Measurements from ENCODE around the gene GHRH.

Gene GHRH

DNA sequence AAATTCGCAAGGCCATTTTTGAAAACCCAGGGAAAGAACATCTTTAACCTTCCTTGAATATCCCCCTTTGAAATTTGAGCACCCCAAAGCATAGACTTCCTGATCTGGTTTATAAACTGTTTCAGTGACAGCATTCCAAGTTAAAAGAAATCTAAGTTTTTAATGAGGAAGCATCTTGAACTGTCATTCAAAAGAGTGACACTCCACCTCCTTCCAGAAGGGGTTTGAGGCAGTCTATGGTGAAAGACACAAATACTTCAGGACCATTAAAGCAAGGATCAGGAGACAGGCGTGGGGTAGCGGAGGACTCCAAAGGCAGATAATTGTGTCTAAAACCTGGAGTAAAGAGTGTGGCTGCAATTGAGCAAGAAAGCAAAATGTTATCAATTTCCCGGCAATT lies 691 bp downstream of the GHRH start:
- no peak for DNase-seq (ENCODE audit: low spot score)

DNA sequence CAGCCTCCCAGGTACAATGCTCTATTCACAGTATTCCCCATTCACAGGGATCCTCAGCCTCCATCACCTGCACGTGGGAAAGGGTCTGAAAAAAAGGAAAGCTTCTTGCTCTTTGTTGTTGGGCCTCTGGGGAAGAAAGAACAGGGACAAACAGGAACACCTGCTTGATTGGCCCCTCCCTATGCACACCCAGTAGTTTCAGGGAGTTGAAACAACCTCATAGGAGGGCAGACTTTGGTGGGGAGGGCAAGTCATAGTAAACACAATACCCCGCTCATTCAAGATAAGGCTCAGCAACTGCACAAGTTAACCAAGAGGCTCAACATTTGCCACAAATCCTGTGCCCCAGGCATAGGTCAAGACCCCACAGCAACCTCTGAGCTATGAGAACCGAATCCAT lies 1.7 kb downstream of the GHRH start:
- no peak for DNase-seq (ENCODE audit: low spot score)

DNA sequence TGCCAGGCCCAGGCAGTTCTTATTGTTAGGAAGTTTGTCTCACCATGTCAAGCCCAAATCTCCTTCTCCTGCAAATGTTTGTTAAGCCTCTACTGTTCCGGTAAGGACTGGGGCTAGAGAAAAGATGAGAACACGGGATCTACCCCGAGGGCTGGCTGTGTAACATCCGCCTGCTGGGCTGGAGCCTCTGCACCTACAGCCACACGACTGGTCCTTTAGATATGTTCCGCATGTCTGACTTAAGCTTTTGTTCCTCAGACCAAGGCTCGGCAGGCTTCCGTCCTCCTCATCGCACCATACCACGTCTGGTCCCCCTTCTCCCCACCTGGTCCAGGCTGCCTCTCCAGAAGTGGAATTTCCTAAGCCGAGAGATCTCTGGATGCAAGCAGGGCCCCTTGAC lies 2.6 kb downstream of the GHRH start:
- DNase-seq (ENCODE audit: low spot score) = no peak

DNA sequence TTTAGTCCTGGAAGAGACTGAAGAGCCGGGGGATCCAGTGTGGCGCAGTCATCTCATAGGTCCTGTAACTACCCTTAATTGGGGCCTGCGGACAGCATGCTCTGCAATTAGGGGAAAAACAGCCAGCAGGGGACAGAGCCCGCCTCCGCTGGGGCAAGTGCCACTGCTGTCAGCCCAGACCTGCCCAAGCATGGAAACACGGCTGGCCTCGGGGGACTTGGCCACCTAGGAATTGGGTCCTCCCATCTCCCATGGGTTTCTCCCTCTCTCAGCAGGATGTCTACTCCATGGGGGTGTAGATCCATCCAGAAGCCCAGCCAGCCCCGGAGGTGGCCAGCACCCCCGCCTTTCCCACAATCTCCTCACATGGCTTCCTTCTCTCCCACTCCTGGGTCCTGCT lies 3.6 kb downstream of the GHRH start:
- no peak for DNase-seq (ENCODE audit: low spot score)

DNA sequence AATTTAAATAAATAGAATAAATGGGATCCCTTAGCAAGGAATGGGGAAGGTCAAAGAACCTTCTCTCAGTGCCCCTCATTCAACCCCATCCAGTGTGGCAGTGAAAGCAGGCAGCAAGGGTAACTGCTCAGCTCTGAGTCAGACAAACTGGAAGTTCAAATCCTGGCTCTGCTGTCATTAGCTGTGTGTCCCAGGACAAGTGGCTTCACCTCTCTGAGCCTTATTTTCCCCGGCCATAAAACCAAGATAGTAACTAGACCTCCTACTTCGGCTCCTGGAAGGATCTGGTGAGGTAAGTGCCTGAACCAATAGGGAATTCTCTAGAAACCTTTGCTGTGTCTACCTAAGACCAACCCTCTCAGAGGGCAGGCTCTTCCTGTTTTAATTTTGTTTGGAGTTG lies 4.1 kb downstream of the GHRH start:
- DNase-seq (ENCODE audit: low spot score) = no peak

DNA sequence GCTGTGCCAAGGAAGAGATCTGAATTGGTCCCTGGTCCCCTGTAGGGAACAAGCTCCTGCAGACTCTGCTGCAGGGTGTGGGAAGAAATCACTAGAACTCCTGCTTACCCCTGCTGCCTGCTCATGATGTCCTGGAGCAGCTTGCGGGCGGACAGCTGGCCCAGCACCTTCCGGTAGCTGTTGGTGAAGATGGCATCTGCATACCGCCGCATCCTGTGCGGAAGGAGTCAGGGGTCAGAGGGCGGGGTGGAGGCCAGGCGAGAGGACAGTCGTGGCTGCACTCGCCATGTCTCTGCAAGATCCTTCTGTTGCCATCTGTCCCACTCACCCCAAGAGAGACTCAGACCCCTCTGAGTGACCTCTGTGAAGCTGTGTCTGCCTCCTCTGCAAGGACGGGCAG lies 5.3 kb downstream of the GHRH start:
- DNase-seq (ENCODE audit: low spot score) = no peak

DNA sequence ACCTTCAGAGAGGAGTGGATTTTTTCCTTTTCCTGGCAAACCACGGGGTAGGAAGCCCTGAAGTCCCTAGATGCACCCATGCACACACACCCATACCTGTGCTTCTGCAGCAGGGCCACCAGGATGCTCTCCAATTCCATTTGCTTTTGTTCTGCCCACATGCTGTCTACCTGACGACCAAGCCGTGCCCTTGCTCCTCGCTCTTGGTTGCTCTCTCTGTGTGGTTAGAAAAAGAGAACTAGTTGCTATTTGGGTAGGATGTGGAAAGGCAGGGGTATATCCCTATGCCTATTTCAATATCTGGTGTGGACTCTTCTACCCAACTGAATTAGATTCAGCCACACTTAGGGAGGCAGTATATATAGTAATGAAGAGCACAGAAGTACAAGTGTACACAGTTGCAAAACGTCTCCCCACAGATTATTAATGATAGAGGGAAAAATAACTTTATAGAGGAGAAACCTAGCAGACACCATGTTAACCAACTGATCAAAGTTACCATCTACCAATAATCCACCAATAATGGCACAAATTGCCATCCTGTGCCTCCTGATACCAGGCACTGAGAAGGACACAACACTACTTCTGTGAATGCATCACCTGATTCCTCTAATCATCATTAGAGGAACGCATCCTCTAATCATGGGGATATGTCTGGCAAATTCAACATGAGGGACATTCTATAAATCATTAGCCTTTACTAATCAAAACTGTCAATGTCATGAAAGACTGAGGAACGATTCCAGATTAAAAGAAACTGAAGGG lies 7.3 kb downstream of the GHRH start:
- no peak for DNase-seq (ENCODE audit: low spot score)

DNA sequence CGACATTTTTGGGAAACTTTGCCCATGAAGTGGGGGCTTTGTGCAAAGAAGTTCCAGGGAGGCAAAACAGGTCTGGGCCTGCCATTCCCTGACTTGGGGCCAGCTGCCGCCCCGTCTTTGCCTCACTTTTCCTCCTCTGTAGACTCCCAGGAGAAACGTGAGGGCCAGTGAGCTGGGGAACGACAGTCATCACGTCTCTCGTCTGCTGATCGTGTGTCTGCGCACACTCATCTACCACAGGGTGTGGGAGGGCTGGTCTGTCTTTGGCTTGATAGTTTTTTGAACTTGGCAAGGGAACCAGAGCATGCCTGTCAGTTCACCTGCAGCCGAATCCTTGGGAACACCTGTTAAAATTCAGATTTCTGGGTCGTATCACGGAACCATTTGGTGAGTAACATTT lies 8.5 kb downstream of the GHRH start:
- DNase-seq (ENCODE audit: low spot score) = no peak

DNA sequence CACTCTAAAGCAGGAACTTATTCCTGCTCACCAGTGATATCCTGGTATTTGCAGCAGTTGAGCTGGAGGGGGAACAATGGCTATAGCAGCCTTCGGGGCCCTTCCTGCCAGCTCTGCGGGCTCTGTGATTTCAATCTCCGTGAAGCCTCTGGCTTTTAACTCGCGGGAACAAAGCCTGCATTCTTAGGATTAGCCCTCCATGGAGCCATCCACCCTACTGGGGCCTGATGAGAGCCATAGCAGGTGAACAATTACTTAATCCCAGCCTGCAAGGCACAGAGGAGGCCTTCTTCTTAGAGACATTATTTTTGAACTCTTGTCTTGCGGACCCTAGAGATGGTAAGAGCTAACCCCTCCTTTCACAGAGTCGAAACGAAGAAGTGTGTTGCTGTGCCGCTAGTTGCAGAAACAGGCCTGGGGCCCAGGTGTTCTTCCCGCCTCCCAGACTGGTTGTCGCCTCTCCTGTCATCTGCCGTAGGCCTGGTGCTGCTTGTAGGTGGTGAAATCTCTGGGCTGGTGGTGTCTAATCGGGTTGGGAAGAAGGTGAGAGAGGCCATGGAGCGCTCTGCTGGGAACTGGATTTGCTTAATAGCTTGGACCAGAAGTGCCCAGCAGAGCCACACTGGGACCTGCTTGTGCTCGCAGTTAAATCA lies 9.7 kb downstream of the GHRH start:
- no peak for DNase-seq (ENCODE audit: low spot score)

DNA sequence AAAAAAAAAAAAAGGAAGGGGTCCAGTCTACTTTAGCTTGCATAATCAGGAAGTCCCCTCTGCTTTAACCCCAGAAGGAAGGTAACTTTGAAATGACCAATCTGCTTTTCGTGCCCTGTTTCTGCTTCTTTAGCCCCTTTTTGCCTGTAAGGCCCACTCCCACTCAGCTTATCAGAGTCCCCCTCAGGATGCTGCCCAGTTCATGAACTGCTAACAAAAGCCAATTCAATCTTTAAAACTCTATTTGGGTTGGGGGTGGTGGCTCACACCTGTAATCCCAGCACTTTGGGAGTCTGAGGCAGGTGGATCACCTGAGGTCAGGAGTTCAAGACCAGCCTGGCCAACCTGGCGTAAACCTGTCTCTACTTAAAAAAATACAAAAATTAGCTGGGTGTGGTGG lies 12.3 kb downstream of the GHRH start:
- no peak for DNase-seq (ENCODE audit: low spot score)

DNA sequence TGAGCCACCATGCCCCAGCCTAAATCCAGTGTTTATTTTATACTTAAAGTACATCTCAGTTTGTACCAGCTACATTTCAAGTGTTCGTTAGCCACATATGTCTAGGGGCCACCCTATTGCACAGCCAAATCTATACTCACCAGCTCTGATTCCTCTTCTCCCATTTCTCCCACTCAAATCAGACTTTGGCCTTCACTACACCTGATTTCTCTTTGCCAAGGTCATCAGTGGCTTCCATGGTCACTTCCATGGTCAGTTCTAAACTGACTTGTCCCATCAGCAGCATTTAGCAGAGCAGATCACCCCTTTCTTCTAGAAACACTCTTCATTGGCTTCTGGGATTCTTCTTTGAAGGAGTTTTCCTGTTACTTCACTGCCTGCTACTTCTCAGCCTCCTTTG lies 14.1 kb downstream of the GHRH start:
- no peak for DNase-seq (ENCODE audit: low spot score)

DNA sequence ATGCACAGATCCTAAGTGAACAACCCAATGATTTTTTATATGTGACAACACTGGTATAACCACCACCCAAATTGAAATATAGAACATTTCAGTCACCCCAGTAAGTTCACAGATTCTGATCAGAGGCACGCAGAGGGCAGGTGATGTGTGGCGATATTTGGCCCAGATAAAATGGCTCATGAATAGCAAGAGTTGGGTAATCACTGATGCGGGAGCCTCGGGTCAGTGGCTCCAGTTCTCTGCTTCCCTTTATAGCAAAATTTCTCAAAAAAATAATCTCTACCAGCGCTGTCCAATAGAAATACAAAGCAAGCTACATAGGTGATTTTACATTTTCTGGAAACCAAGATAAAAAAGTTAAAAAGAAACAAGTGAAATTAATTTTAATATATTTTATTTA lies 14.9 kb downstream of the GHRH start:
- no peak for DNase-seq (ENCODE audit: low spot score)

DNA sequence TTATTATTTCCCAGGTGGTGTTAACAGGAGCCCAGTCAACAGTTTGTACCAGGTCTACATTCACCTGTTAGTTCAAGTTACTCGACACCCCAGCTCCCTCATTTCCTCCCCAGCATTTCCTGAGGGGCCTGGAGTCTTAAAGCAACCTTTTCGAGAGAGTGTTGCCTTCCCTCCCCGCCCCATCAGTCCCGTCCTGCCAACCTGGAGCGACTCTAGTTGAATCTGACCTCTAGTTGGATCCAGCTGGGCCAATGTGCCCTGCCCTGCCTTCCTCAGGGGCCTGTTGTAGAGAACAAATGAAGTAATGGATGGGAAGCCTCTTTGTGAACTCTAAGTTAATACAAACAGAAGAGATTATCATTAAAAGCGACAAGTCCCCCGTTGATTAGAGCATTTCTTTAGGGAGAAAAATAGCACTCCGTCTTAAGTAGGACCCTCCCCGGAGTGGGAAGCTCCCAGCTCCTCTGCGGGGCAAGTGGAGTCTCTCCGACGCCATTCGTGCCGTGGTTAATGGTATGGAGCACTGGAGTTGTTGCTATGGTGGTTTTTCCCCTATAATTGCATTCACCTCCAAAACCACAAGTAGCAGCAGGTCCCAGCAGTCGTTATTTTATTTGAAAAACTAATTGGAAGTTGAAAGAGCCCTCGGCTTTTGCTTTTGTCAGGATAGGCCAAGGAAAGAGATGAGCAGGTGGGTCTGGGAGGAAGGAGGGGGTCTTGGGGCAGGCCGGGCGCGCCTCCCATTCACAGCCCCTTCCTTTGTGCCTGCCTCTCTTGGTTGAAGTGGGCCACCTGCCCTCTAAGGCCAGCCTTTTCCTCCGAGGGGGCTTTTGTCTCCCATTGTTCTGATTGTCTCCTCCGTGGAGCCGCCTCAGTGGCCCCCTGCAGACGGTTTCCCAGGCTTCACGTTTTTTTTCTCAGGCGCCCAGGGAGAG lies 16.1 kb downstream of the GHRH start:
- no peak for DNase-seq (ENCODE audit: low spot score)

DNA sequence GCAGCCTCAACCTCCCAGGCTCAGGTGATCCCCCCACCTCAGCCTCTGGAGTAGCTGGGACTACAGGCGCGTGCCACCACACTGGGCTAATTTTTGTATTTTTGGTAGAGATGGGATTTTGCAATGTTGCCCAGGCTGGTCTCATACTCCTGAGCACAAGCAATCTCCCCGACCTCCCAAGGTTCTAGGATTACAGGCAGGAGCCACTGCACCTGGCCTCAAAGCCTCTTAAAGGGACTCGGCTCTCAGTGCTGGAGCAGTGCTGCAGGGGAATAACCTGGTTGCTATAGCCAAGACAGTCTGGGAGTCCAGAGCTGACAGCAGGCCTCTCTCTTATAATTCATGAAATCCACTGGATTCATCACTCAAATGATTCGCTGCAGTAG lies 17.0 kb downstream of the GHRH start:
- no peak for DNase-seq (ENCODE audit: low spot score)

DNA sequence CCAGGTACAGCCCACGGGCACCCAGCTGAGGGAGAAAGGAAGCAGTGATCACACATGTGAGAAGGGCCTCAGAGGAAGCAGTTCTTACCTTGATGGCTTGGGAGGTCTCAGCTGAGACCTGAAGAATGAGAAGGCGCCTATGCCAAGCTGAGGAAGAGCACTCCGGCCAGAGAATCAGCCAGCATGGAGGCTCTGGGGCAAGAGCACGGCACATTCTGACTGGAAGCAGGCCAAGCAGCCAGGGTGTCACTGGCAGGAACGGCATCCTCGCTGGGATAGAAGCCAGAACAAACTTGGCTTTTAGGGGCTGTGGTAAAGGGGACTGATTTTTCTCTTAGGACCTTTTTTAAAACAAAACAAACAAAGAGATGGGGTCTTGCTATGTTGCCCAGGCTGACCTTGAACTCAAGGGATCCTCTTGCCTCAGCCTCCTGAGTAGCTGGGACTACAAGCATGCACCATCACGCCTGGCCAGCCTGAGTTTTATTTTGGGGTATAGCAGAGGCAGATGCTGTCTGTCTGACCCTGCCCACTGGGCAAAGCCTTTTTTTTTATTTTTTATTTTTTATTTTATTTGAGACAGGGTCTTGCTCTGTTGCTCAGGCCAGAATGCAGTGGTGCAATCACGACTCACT lies 17.6 kb downstream of the GHRH start:
- no peak for DNase-seq (ENCODE audit: low spot score)

DNA sequence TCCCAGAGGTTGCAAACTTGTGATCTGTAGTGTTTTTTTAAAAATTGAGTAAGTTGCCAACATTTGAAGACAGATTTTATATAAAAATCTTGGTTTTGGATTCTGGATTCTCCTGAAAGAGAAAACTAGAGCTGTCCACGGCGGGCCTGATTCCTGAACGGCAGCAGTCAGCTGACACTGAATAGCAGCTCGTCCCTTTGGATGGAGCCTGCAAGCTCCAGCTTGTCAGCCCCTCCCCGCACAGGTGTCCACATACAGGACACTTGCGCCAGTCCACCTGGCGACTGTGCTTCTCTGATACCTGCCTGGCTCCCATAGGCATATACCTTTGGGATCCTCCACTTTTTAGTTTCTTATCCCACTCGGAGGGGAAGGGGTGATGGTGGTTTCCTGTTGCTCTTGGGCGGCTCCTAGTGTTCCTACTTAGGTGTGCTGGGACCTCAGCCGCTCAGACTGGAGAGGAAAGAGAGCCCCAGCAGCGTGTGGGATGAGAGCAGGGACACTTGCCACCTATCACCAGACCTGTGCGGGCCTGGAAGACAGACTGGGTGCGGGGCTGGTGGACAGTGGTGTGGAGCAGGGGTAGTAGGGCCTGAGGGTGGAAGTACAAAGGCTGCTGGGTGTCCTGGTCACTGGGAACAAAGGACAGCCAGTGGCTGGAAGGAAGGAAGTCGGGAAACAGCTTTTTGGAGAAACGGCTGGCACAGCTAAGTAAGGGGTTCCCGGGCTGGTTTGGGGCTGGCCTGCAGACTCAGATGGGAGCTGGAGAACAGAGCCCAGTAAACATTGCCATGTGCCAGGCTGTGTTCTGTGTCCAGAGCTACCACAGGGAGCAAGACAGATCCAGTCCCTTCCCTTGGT lies 18.3 kb downstream of the GHRH start:
- no peak for DNase-seq (ENCODE audit: low spot score)

DNA sequence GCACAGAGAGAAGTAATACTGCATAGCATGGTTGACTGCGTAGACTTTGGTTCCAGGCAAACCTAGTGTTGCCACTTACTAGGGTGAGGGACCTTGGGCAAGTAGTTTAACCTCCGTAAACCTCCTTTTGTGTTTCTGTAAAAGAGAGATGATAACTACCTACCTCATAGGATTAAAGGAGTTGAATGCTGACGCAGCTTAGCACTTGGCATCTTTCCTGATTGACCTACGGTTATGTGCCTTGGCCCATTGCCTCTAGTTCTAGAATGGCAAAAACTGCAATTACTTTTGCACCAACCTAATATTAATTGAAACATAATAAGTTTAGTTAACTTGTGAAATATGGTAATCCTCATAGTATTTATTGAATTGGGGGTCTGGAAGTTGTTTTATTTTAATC lies 19.1 kb downstream of the GHRH start:
- no peak for DNase-seq (ENCODE audit: low spot score)

DNA sequence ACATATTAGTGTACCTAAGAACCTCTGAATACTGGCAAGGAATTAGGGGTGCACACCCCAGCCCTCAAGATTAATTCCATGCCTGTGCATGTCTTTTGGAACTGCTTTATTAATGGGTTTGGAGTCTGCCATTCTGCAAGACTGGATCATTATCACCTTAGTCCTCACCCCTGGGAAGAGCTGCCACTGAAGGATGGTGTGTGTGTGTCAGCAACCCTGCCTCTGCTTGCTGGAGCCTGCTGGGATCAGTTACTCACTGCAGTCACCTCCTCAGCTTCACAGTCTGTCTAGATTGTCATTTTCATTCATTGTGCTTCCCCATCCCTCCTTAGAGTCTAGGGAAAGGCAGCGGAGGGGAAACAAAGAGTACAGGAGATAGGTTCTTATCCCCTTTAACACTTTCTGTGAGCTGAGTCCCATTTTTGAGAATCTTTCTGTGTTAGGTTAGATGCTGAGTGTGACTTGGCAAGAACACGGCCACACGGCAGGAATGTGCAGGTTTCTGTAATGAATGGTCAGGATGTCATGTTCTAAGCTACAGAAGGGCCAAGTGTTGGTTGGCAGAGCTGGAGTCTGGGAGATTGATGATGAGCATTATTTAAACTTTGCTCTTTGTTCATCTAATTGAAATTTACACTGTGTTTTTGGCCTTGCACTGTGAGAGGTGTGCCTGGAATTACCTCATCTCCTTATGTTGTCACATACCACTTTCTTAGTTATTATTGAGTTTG lies 21.1 kb downstream of the GHRH start:
- DNase-seq (ENCODE audit: low spot score) = no peak

DNA sequence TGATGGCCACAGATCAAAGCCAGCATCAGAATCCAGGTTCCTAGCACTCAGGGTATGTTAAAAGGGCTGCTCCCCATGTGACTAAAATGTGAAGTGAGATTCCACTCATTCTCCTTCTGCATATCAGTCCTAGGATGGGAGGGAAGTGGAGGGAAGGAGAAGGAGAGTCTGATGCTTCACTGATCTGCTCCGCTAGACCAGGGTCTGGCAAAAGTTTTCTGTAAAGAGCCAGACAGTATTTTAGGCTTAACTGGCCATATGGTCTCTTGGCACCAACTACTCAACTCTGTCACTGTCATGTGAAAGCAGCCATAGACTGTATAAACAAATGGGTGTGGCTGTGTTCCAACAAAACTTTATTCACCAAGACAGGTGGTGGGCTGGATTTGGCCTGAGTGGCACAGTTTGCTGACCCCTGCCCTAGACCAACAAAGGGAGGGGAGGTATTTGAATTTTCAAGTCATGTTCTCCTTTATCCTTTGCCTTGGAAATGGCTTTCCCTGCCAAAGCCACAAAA lies 22.6 kb downstream of the GHRH start:
- DNase-seq (ENCODE audit: low spot score) = no peak

DNA sequence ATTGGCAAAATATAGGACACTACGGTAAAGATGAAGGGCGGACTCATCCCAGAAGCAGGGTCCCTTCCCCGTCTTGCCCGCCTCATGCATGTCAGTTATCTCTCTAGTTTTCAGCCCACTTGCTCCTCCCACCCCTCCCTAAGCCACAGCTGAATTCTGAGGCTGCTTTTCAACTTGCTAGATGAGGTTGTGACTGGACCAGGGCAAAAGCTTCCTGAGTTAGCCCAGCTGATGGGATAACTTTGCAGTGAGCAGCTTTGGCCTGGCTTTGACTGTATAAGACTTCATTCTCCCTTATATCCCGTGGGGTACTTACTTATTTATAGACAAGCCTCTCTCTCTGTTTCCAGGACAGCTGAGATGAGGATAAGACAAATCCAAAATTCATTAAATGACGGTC lies 23.2 kb downstream of the GHRH start:
- no peak for DNase-seq (ENCODE audit: low spot score)

DNA sequence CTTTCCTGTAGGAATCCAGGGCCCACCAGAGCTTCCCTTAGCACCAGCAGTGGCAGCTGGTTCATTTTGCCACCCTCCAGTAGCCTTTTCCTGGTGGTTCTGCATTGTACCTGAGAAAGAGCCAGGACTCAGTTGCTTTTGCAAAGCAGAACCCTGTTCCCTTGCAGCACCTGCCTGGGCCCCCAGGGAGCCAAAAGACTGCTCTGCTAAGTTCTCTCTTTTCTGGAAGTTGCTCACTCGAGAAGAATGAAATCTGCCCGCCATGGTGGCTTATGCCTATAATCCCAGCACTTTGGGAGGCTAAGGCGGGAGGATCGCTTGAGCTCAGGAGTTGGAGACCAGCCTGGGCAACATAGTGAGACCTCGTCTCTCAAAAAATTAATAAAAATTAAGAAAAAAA lies 24.0 kb downstream of the GHRH start:
- no peak for DNase-seq (ENCODE audit: low spot score)

All from CD4-positive, alpha-beta T cell treated with Interleukin-15 for 4 hours (primary cell).